Panc1 (cell line): ENCODE measurements around the gene MORN1.

Experiments used
- POLR2AphosphoS5 ChIP-seq: IDR thresholded peaks from 2 replicates; pipeline ENCODE4 v1.6.1; 2012; ENCODE audit warnings: mild to moderate bottlenecking, low read depth, low read length, moderate library complexity
- SIN3A ChIP-seq: IDR thresholded peaks from 2 replicates; pipeline ENCODE4 v1.6.1; 2012; ENCODE audit warnings: low read depth, mild to moderate bottlenecking, low read length, moderate library complexity, borderline replicate concordance; ENCODE audit not compliant: insufficient read depth
- TCF7L2 ChIP-seq: IDR thresholded peaks from 2 replicates; pipeline ENCODE4 v1.6.1; 2011; ENCODE audit warnings: mild to moderate bottlenecking, low read depth, low read length, inconsistent platforms
- TF ChIP-seq, protein P1 (sequence below): fragments of 450-650 bp; IDR thresholded peaks from 2 replicates; pipeline ENCODE4 v1.5.1; 2017; ENCODE audit warnings: mild to moderate bottlenecking

DNA sequence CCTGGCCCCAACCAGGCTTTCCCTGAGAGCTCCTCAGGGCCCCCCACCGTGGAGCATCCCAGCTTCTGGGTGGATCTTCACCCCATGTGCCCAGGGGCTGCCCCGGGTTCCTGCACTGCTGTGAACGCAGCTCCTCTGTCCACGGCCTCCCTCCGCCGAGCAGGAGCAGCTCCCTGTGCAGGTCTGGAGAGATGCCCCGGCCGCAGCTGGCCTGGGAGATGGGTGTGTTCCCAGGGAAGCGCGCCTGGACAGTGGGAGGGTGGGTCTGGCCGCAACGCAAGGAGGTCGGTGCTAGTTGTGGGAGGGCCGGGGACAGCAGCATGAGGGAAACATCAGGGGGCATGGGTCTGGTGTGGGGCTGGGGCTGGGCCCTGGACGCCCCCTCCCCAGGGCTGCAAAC is 71.3 kb downstream of the MORN1 start:
- TF ChIP-seq, protein P1, sequence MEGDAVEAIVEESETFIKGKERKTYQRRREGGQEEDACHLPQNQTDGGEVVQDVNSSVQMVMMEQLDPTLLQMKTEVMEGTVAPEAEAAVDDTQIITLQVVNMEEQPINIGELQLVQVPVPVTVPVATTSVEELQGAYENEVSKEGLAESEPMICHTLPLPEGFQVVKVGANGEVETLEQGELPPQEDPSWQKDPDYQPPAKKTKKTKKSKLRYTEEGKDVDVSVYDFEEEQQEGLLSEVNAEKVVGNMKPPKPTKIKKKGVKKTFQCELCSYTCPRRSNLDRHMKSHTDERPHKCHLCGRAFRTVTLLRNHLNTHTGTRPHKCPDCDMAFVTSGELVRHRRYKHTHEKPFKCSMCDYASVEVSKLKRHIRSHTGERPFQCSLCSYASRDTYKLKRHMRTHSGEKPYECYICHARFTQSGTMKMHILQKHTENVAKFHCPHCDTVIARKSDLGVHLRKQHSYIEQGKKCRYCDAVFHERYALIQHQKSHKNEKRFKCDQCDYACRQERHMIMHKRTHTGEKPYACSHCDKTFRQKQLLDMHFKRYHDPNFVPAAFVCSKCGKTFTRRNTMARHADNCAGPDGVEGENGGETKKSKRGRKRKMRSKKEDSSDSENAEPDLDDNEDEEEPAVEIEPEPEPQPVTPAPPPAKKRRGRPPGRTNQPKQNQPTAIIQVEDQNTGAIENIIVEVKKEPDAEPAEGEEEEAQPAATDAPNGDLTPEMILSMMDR: no peak
- TF ChIP-seq TCF7L2: no peak
- TF ChIP-seq POLR2AphosphoS5: no peak
- no peak for TF ChIP-seq SIN3A
